HuH-7.5 (cell line): Measurements from ENCODE around the gene EIF2D.

Source experiments
- DNase-seq: peaks from one replicate; pipeline ENCODE4 v3.0.0; 2011; ENCODE audit warnings: low spot score

The EIF2D gene

DNA sequence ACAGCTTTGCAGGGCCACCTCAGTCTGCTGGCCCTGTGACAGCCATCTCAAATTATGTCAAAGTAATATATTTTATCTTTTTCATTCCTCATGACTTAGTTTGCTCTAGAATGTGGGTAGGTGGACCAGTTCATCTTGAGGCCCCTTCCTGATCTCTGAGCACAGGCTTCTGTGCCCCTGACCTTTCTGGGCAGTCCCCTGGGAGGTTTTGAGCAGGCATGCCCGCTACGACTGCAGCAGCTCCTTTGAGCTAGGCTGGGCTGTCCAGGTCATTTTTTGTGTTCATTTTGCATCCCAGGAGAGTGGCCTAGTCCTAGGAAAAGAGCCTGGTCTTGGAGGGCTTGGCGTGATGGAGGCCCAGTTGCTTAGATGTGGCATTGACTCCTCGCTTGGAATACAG lies 42.7 kb downstream of the EIF2D start:
- no peak for DNase-seq

DNA sequence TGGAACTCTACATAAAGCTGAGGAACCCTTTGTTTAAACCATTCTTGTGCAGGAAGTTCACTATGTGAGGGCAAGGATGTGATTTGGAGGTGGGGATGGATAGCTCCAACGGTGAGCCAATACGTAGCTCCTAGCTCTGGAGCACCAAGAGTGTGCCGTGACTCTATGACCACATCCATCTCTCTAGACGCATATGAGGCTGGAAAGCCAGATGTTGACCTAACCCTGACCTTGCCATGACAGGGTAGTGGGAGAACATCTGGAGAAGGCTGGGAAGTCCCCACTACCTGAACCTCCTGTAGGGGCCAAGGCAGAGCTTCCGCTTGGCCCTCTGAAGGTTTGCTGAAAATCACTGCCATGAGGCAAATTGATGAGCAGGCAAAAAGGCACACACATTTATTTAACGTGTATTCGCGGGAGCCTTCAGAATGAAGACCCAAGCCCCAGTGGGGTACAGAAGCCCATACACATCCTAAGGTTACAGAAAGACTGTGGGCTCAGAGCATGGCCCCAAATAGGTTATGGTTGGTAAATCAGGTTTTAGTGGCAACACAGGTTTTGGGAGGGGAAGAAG lies 43.4 kb downstream of the EIF2D start:
- no peak for DNase-seq

DNA sequence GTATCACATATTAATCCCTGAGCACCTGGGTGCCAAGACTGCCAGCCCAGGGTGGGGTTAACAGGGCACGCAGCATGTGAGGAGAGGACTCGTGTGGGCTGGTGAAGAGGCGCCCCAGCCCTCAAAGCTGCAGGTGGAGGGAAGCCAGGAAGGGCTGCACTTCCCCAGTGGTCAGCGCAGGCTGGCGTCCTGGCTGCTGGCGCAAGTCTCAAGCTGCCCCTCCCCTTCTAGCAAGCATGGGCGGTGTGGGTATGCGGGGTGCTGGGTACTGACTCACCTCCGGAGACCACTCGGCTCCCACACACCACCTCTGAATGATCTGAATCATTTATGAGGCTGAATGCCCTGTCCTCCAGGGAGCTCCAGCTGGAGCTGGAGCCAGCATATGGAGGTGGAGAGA lies 44.0 kb downstream of the EIF2D start:
- no peak for DNase-seq

DNA sequence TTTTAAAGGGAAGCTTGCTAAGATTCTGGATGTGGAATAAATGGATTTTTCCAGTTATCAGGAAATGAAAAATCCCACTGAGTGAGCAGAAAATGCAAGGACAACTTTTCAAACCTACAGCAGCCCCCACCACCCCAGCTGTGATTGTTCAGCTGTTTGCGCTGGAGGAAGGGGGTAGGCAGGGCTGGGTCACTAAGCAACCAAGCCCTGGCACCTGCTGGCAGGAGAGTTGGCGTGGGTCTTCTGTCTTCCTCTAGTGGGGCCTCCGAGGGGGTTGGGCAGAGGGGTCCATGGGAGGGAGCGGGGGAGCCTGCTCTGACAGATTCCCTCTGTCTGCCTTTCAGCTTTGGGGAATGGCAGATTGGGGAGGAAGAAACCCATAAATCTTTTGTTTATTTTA lies 45.3 kb downstream of the EIF2D start:
- DNase-seq = no peak

DNA sequence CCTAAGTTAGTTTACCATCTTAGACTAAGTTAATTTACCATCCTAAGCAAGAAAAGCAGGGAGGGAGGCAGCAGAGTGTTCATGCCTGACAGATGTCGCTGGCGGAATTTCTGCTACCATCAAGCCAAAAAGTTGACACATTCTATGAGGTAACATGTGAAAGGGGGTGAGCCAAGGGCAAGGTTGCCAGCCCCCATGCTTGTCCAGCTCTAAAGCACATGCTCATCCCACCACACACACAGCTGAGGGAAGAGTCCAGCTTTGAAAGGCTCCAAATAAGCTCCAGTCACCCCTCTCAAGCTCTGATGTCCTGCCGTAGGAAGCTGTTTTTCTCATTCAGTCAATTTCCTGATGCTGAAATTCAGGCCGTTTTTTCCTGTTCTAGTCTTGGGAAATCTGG lies 46.3 kb downstream of the EIF2D start:
- no peak for DNase-seq

DNA sequence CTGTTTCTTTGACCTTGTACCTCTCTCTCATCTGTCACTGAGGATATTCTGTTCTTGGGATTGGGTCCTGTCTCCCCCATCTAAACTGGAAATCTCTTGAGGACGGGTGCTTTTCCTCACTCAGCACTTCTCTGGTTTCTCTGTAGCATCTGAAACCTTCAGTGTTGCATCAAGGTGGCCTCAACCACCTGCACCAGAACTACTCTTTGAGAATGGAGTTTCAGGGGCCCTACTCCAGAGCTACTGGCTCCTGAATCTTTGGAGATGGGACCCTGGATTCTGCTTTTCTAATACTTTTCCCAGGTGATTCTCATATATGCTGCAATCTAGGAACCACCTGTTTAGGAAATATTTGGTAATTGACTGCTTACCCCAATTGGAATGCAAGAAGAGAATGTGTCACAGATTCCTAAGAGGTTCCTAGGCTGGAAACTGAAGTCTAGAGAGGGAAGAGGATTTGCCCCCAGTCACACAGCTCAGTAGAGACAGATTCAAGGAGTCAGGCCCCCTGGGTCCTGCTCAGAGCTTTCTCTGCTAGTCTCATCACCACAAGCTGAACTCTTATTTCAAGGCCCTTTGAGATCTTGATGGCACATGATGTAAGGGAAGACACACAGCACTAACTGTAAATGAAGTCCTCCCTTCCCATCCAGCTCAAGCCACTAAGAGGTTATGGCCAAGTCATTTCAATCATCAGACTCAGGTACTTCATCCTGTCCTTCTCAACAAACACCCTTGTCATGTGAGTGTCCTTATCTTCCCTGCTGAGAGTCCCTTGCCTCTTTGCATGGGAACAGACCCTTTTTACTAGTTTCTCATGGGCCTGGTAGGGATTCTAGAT lies 48.7 kb downstream of the EIF2D start:
- DNase-seq = no peak

DNA sequence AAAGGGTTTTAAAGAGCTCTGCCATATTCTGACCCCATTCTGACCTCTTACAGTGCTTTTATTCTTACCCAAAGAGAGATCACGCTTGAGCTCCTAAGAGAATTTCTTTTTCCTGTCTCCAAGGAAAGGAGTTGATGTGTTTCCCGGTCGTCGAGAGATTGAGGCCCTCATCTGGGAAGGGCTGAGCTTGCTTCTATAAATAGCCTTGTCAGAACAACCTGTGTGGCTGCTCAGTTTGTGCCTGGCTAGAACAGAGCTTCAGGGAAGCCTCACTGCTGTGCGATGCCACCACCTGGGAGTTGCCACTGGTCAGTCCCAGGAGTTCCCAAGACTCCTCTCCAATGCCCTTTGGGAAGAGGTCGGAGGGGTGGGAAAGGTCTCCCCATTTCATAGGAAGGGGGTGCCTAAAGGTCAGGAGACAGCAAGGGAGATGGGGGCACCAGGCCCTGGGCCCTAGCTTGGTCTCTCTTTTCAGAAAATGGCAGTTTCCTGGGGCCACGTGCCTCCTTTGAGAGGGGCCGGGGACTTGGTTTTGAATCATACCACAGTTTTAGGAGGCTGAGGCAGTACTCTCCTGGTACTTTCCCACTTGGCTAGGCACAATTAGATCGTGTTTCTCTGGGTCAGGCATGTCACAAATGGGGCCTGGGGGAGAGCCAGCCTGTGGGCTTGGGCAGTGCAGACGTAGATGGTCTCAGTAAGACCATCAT lies 52.1 kb downstream of the EIF2D start:
- DNase-seq = no peak

DNA sequence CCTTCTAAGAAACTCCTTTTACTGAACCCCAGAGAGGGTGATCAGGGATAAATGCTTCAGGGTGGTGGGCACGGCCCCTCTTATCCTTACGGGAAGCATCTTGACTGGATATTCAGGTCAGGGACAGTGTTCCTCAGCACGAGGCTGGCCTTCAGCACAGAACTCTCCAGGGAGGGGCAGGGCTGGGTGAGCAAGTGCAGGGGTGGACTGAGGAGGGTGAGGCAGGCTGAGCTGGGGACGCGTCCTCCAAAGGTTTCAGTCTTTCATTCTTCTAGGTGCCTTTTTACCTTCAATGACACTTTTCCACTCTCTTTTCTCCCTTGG lies 52.6 kb downstream of the EIF2D start:
- DNase-seq = no peak

DNA sequence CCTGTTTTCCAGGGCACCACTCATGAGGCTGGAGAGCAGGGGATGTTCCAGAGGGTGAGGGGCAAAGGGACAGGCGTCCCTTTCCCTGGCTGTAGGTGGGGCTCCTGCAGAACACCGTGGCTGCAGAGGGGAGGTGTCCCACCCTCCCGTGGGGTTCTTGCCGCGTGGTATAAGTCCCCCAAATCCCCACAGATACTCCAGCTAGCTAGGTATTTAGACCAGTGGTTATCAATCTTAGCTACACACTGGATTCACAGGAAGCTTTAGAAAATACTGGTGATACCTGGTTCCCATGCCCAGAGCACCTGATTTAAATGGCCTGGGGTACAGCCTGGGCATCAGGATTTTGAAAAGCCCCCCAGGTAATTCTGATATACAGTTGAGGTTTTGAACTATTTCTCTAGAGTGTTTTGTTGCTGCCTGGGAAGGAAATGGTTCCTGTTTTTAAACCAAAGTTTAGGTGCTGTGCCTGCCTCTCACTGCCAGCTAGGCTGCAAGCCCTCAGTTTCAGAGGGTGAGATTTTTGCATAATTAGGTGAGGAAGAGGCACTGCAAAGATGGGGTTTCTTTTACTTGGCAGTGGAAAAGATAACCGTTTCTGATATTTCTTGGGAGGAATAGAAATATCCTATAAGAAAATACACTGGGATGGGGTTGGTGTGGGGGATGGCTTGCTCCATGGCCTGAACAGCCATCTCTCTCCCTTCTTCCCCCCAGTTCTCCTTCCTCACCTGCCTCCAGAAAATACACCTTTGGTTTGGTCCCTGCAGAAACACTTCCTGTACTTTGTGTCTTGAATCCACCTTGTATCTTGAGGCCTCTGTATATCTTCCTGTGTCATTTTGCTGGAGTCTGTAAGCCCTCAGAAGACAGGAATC lies 53.2 kb downstream of the EIF2D start:
- DNase-seq = no peak

DNA sequence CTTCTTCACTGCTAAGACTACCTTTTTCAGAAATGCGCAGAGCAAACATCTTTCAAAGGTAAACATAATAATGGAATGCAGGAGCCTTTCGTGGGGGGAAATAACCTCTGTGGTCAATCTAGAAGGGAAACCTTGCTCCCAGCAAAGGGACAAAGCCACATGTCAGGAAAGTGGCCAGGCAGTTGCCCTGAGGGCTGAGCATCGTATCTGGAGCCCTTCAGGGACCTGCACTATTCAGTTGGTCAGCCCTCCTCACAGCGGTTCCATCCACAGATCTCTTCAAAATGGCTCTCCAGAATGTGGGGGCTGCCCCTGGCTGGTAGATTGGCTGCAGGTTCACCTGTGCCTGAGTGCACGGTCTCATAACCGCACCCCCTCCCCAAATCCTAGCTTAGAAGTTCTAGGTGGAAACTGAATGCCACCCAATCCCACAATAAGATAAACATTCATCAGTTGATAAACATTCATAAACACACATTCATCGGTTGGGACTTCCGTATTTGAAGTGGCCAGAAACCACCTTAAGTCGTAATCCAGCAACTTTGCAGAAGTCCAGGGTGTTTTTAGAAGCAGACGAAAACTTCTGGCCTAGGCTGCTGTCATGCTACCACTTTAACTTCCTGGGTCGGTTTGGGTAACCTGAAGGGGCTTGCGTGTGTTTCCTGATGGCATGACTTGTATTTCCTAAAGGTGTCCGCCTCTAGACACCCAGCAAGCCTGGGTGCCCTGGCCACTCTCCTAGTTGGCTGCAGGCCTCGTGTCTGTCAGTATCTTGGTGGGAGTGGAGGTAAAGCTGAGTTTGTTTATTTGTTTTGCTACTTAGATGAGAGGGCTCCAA lies 54.4 kb downstream of the EIF2D start:
- DNase-seq = no peak

DNA sequence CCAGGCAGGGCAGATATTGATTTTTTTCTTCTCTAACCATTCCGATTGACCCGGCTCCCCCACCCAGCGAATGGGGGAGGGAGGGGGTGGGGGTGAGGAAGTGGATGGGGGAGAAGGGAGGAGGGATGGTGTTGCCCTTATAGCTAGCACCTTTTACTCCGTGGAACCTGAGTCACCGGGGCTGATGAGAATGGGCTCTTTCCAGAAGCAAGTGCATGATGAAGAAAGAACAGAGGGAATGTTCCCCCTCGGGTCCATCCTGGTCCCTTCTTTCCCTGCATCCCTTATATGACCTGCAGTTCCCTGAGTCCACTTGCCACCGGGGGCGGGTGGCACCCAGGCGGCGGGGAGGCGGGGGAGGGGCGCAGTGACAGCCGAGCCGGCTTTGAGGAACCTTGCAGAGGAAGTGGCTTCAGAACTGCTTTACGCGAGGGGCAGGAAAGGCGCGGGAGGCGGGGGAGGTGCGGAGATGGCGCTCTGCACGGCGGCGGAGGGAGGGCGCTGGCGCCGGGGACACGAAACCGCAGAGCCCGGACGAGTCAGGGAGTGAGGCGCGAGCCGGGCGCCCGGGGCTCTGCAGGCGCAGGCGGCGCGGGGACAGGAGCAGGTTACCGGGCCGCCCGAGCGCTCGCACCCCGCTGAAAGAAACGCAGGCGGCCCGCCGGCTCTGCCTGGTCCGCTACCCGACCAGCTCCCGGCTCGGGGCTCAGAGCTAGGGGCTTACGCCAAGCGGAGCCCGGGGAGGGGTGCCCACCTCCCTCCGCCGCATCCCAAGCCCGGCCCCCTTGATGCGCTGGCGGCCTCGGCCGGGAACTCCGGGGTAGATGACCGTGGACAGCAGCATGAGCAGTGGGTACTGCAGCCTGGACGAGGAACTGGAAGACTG lies 55.3 kb downstream of the EIF2D start:
- peak; percentile 27 for DNase-seq

DNA sequence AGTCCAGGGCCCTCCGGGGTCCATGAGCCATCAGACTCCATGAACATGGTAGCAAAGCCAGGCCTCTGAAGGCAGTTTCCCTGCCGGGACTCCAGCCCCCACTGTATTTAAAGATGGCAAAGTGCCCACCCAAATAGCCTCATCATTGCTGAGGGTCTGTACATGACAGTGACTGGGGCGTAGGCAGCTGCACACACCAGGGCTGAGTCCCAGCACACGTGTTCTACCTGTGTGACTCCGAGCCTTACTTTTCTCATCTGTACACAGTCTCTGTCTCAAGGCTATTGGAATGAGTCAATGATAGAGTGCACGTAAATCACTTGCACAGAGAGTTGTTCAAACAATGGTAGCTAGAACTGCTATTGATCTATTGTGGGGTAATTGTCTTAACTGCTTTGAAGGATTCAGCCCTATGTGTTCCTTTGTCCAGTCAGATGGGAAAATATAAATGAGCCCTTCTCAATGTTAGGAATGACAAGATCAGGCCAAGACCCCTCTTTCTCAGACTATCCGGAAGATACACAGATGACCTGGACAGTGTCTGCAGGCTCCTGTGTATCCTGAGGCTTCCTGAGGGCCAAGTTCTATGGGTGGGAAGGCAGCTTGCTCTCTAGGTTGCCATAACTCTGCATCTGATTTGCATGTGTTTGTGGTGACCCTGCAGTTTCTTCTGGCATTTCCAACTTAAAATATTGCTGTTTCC lies 56.1 kb downstream of the EIF2D start:
- DNase-seq = peak; percentile 35

DNA sequence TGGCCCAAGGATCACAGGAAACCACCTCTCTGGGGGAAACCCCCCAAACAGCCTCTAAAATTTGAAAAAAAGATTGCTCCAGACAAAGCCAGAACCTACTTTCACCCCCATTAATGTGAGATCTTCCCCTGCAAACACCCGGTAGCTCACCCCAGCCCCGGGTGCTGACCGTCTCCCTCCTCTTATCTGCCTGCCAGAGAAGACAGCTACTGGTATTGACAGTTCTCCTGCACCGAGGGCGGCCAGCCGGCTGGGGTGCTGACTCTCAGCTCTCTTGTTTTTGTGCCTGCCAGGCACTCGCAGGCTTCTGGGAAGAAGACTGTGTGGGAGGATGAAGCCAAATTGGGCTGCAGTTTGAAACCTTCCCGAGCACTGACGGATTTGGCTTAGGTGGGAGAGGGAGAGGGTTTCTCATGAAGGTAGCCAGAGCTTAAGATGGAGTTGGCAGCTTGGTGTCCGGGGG lies 56.8 kb downstream of the EIF2D start:
- peak; percentile 33 for DNase-seq

DNA sequence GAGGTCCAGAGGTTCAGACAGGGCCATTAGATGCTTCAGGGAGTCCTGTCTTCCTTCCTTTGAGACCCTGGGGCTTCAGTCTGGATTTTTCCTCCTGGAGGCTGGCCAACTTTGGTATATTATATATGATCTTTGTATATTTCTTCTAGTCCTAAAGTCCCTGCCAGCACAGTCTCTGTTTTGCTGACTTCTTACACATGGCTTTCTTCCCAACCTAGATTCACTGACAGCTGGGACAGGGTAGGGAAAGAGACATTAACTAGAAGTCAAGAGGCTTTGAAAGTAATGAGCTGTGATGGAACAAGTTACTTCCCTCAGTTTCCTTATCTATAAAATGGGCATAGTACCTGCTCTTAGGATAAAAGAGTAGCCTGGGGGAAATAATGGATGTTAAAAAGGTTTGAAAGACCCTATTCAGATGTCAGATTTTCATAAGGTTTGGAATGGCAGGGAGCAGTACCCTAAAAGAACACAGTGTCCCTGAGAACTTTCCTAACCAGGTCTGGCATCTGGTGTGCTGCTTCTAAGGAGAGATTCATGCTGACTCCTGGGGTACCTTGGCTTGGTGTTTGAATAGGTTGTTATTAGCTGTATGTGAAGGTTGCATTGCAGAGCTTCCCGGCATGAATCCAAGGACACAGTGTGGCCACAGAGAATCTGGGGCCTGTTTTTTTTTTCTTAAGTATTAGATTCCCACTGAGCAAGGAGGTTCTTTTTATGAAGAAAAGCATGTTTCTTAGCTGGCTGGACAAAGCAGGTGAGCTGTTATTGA lies 57.4 kb downstream of the EIF2D start:
- no peak for DNase-seq

DNA sequence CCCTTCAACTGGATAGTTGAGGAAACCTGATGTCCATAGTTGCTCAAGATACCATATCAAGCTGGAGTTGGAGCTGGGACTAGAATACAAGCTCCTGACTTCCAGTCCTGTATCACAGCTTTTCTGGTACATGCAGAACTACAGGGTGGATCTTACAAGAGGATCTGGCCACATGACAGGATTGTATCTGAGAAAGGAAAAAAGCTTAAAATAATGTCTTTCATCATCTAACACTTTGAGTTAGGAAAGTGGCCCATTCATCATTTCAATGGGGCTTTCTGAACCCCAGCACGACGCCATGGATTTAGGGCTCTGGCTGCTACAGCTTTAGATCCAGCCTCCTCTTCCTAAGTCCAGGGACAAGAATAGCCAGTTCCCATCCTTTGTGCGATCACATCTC lies 58.1 kb downstream of the EIF2D start:
- no peak for DNase-seq

DNA sequence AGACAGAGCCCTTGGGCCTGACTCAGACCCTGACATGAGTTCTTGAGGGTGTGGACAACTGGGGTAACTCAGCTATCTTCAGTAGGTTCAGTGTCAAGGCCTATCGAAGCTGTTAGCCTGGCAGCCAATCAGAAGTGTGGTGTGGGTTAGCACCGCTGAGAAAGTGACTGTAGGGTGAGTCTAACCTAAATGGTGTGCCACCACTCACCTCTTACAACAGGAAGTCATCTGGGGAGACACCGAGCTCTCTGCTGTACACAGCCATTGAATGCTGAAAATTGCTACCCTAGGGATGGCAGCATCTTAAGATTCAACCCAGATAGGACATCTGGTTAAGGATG lies 60.3 kb downstream of the EIF2D start:
- DNase-seq = no peak

DNA sequence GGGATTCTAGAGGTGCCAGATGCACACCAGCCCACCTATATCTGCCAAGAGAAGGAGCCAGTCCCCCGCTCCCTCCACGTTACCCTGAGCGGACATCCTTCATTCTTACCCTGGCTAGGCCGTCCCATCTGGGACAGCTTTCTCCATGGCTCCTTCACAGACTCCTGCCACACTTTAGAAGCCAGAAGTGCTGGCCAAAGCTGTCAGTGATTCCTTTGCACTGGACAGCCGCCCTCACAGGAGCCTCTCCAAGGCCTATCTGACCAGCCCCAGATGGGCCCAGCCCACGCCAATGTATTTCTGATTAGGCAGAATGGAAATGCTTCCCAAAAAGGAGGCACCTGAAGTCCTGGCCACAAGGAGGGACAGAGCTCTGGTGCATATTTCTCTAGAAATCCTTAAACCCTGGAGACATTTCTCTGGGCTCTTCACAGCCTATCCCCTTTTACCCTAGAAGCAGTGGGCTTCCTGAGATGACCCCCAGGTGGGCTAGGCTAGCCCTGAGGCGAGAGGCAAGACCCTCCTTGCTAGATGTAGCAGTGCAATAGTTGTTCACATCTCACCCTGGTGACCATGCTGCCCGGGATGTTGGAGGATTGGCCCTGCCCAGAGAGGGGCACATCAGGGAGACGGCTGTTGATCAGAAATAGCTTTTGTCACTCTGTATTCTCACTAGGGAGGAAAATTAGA lies 60.8 kb downstream of the EIF2D start:
- DNase-seq = no peak

DNA sequence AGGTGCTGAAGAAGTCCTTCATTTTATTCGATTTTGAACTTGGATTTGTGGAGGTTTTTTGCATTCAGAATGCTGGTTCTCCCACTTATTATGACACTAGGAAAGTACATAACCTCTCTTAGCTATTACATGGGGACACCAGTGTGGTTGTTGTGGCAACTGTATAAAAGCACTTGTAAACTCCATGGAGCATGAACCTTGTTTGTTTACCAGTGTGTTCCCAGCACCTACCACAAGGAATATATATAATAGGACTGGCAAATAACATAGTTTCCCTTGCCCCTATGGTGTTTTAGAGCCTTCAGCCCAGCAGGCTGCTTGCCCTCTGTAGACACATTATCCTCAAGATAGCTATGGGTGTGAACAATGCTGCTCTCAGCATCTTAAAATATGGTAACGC lies 61.8 kb downstream of the EIF2D start:
- DNase-seq = no peak

DNA sequence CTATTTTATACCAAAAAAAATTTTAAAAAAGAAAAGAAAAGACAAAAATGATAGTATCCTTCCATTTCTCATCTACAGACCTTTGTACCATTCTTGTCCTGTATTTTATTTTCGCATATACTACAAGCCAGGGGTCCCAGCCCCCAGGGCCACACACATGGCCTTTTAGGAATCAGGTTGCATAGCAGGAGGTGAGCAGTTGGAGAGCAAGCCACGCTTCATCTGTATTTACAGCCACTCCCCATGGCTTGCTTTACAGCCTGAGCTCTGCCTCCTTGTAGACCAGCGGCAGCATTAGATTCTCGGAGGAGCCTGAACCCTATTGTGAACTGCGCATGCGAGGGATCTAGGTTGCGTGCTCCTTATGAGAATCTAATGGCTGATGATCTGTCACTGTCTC lies 65.2 kb downstream of the EIF2D start:
- no peak for DNase-seq
